GM19025 (cell line): ENCODE measurements around the gene TMEM150B.

Experiments used
- ATAC-seq: cut with Tn5 transposase; IDR thresholded peaks from one replicate; pipeline ENCODE4 v1.9.1; 2021; ENCODE audit warnings: mild to moderate bottlenecking, low read depth, moderate library complexity; ENCODE audit not compliant: unreplicated experiment

TMEM150B gene

DNA sequence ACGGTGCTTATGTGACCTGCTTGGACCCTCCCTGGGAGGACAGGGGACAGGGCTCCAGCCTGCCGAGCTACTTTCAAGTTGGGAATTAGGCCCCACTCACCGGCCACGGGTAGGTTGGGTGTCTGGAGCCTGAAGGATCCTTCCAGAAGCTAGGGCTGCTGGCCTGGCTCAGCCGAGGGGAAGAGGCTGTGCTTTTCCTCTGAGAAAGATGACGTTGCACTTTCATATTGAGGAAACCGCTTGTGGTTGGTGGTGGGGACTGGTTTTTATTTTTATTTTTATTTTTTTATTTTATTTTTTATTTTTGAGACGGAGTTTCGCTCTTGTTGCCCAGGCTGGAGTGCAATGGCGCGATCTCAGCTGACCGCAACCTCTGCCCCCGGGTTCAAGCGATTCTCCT, at the start of gene TMEM150B:
TSS of gene TMEM150B (minus strand) at position 170 of the 400 bp plus-strand sequence. CDS start 4,305 bp downstream, outside the sequence.
- ATAC-seq = no peak

DNA sequence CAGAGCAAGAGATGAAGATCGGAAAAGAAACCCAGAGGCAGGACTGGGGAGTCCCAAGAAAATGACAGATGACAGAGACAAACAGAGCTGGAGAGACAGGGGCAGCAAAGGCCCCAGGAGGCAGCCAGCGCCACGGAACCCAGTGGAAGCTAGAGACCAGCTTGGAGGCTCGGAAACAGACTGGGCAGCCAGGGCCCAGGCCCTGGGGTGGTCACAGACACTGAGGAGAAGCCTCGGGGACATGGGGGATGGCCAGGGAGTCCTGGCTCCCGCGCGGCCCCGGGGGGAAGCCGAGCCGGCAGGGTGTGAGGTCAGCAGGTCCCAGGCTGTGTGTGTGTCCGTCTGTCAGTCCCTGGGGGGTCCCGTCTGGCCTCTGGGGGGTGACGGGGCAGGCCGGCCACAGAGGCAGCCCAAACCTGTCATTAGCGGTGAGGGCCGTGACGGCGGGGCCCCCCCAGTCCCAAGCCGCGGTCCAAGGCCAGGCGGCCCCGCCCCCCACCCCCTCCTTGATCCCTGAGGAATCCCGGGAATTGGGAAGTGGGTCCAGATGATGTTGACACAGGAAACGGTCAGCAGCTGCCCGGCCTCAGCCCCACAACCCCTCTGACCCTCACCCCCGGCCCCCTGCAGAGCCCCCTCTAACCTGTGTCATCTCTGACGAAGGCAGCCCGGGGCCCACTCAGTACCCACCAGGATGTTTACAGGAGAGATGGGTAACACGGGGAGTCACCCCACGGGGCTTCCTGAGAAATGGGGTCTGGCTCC, 49.0 kb upstream of the TMEM150B start:
- no peak for ATAC-seq

GRCh38 chr19:55373306-55373992, 48.3 kb upstream of the TMEM150B start:
- no peak for ATAC-seq

DNA sequence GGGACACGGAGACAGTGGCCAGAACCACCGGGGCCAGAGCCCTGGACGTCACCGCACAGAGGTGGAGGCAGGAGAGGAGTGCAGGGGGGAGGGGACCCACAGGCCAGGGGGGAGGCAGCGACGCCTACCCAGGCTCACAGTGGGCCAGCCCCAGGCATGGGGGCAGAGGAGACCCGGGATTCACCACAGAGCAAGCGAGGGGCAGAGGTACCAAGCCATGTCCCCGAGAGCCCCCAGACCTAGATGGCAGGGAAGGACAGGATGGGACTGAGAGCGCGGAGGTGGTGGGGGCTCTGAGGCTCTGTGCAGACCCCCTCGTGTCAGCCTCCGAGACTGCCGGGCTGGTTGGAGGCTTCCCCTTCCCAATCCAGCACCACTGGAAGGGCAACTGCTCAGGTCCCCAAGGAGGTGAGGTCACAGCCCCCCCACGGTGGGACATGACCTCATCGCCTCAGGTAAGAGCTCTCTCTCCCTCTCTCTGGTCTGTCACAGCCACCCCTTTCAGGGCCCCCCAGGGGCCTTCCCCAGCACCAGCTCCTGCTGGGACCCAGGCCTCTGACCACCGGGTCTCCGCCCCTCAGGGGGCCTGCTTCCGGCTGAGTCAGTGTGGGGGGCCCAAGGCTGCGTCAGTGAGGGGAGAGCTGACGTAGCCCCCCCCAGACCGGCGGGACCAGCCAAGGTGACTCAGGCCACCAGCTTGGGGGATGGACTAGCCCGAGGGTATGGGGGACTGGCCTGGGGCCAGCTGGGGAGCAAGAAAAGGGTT, 47.4 kb upstream of the TMEM150B start:
- no peak for ATAC-seq

DNA sequence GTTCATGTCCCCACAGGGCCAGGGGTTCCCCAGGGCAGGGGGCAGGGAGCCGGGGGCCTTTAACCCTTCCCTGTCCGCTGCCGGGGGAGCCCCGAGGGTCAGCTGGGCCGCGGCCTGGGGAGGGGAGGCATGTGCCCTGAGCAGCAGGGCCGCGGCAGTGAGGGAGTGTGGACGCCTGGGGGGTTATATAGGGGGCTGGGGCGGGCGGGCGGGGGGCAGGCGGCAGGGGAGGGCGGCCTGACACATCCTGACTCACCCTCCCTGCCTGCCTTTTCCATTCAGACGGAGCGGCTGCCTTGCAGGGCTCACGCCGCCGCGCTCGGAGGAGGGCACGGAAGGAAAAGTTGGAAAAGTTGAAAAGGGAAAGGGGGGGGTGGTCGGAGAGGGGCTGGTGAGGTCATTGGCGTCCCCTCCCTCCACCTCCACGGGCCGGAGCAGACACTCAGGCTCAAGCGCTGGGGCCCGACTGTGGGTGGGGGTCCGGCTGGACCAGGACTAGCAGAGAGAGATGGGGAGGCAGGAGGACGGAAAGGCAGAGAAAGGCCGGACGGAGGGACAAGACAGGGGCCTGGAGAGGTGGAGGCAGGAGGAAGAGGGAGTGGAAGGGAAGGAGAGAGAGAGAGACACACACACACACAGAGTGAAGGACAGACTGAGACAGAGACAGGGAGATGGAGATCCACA, 45.3 kb upstream of the TMEM150B start, which contains the start of gene IL11:
TSS of gene IL11 (minus strand) at position 159 of the 684 bp plus-strand sequence. CDS start at position 6, 153 bp downstream.
- ATAC-seq = no peak

DNA sequence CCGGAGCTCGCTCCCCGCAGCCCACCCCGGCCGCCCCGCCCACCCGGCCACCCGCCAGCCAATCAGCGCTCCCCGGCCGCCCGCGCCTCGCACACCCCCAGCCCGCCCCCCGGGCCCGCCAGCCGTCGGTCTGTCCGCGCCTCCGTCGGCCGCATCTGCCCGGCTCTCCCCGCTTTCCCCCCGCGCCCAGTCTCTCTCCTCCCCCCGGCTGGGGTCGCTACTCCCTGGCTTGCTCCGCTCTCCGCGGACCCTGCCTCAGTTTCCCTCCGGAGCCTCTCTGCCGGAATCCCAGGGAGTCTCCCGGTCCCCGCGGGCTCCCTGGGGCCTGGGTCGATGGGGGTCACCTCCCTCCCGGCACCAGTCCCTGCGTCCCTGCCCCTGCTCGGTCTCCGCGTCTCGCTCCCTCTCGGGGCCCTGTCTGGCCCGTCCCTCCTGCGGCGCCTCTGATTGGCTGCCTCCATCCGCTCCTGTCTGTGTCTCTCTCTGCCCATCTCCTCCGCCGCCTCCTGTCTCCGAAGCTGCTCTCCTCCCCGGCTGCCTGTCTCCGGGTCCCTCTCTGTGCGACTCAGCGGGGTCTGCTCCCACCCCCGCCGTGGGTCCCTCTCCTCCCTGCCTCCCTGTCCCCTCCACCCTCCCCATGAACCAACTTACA, 44.6 kb upstream of the TMEM150B start:
- ATAC-seq = no peak

GRCh38 chr19:55368701-55369563, 43.8 kb upstream of the TMEM150B start:
- ATAC-seq = no peak

DNA sequence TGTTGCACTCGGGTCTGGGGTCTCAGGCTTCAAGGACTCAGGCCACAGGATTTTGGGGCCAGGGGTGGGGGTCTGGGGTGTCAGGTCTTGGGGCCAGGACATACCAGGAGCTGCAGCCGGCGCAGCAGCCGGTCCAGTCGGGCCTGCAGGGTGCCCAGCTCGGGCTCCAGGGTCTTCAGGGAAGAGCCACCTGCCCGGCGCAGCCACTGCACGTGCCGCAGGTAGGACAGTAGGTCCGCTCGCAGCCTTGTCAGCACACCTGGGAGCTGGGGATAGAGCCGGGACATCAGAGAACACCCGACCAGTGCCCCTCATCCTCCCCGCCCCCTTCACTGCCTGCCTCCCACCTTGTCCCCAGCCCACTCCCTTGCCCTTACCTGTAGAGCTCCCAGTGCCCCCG, 43.0 kb upstream of the TMEM150B start:
- ATAC-seq = no peak

DNA sequence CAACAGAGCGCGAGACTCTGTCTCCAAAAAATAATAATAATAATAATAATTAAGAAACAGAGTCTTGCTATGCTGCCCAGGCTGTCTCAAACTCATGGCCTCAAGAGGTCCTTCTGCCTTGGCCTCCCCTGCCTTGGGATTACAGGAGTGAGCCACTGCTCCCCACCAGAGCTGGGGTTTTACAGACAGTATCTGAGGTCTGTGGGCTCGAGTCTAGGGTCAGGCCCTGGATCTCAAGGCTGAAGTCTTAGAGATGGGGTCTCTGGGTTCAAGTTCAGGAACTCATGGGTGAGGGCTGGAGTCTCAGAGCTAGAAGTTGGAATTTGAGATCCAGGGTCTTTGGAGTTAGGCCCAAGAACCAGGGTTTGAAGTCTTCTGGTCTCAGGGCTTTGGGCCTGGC, 41.6 kb upstream of the TMEM150B start:
- no peak for ATAC-seq

DNA sequence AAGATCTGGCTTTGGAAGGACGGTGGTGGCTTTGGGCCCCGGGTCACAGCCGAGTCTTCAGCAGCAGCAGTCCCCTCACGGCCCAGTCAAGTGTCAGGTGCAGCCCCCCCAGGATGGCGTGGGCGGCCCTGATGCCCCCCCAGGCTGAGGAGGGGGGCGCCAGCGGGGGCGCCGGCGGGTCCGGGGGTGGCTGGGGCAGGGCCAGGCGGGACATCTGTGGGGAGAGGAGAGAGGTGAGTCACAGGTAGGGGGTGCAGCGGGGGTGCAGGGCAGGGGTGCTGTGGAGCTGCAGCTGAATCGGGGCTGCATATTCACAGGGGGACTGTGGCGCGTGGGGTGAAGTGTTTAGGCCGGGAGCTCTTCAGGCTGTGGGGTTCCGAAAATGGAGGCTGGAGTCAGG, 40.8 kb upstream of the TMEM150B start:
- no peak for ATAC-seq

DNA sequence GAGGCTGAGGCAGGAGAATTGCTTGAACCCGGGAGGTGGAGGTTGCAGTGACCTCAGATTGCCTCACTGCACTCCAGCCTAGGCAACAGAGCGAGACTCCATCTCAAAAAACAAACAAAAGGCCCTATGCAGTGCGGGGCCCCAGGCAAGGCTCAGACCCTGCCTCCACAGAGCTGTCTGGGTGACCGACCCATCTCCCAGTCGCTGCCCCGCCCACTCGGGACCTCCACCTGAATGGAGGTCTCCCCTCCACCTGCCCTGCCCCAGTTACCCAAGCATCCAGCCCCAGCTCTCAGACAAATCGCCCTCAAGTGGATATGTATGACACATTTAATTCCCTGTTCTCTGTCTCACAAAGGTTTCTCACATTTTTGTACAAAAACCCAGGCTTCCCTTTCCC, 40.1 kb upstream of the TMEM150B start:
- no peak for ATAC-seq

- no peak for ATAC-seq
Measured at GRCh38 chr19:55362990-55363716, 38.0 kb upstream of the TMEM150B start, which contains the start of gene GARIN5B. Gene GARIN5B, minus strand, starts transcription at chr19:55363260. Its CDS starts 194 bp downstream, at chr19:55363066.

DNA sequence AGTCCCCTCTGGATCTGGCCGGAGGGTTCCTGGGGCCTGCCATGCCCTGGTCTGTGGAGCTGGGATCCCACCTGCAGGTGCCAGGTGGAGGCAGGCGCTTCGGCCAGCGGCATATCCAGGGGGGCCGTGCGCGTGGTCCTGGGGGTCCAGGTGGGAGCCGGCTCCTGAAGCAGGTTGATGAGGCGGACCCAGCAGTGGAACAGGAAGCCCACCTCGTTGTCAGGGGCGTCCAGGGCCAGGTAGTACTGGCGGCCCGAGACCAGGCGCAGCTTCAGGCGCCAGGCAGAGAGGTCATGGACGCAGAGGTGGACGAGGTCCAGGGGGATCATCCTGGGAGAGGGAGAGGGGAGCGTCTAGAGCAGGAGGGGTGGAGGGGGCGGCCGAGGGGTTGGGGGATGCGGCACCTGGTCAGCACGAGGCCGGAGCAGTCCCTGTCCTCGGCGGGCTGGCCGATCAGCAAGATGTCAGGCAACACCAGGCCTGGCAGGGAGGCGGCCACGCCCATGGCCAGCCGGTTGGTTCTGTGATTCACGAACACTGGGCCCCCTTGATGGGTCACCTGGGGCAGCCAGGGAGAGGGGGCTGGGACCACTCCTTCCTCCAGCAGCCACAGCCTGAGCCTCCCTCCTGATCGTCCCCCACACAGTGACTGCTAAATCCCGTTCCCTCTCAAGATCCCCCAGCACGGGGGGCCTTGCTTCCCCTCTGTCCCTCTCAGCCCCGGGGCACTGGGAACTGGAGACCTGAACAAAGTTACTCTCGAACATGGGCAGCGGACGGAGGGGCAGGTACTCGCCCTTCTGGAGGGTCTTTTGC, 37.2 kb upstream of the TMEM150B start:
- no peak for ATAC-seq

- ATAC-seq = no peak
Measured at GRCh38 chr19:55360902-55361301, 35.8 kb upstream of the TMEM150B start.

- no peak for ATAC-seq
Measured at GRCh38 chr19:55358943-55359908, 34.1 kb upstream of the TMEM150B start.

- no peak for ATAC-seq
Measured at GRCh38 chr19:55358493-55358892, 33.4 kb upstream of the TMEM150B start.
